ENCODE measurements around the gene SAMD4A.

- TF ChIP-seq POLR2A (IDR thresholded peaks at IDR 0.05), result no peak
- TF ChIP-seq CTCF (IDR thresholded peaks at IDR 0.05), result no peak
These were observed 123.0 kb downstream of the SAMD4A start for GRCh38 chr14:54689928-54690327.

Data from esophagus squamous epithelium (tissue), 4 donors.